ENCODE measurements around the gene ABCD3. TPM values are rescaled to one million over a fixed set of nuclear protein-coding genes. Genes with fewer than 3 reads are reported as not detected.

ABCD3 gene
- total and polyA plus RNA-seq, 3 donors from 2014 or later: 27.0 to 45.6 (median 45.2) TPM

DNA sequence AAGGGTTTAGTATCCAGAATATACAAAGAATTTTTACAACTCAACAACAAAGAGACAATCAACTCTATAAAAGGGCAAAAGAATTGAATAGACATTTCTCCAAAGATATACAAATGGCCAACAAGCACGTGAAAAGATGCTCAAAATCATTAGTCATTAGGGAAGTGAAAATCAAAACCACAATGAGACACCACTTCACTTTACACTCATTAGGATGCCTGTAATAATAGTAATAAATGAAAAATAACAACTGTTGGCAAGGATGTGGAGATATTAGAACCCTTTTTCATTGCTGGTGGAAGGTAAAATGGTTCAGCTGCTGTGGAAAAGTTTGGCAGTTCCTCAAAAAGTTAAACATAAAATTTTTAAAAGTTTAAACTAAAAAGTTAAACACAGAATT lies 7.0 kb upstream of the ABCD3 start:
- no peak for DNase-seq
- H3K27ac ChIP-seq: no peak overlapping the region
- H3K27me3 ChIP-seq: no peaks in the 10 kb centered on the region
- H3K4me1 ChIP-seq: peaks cover 14% of the 10 kb centered on the region
- WGBS, 2 donors: 65 to 89% methylated on average over 1 of the region's 1 CpG
- H3K4me3 ChIP-seq: no peak overlapping the region
- no peaks in the 10 kb centered on the region for H3K9me3 ChIP-seq
- no peak for TF ChIP-seq POLR2A (IDR thresholded peaks at IDR 0.05)
- TF ChIP-seq, protein P1, sequence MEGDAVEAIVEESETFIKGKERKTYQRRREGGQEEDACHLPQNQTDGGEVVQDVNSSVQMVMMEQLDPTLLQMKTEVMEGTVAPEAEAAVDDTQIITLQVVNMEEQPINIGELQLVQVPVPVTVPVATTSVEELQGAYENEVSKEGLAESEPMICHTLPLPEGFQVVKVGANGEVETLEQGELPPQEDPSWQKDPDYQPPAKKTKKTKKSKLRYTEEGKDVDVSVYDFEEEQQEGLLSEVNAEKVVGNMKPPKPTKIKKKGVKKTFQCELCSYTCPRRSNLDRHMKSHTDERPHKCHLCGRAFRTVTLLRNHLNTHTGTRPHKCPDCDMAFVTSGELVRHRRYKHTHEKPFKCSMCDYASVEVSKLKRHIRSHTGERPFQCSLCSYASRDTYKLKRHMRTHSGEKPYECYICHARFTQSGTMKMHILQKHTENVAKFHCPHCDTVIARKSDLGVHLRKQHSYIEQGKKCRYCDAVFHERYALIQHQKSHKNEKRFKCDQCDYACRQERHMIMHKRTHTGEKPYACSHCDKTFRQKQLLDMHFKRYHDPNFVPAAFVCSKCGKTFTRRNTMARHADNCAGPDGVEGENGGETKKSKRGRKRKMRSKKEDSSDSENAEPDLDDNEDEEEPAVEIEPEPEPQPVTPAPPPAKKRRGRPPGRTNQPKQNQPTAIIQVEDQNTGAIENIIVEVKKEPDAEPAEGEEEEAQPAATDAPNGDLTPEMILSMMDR (IDR thresholded peaks at IDR 0.05): no peak
- no peaks in the 10 kb centered on the region for H3K36me3 ChIP-seq (ENCODE audit: low read depth, missing control alignments)
- intact Hi-C loops (cut with DNase I; ENCODE audit: low total_unique reads): no loop called here

DNA sequence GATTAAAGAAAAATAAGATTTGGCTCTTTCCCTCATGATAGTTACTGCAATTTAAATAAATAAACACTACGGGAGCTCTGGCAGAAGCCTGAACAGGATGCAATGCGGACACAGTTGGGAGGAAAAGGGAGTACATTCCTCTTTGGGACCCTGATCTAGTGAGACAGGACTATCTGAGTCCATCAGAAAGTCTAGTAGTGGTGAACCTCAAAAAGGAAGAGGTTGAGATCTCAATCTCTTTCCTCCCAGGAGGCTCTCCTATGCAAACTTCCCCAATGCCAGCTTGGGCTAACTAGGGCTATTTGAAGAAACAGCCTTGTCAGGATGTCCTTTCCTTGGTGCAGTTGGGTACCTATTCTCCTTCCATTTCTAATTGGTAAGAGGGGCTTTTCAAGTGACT lies 4.9 kb upstream of the ABCD3 start:
- TF ChIP-seq, protein P1 (IDR thresholded peaks at IDR 0.05): no peak
- no peak for TF ChIP-seq POLR2A (IDR thresholded peaks at IDR 0.05)
- intact Hi-C loops (cut with DNase I; ENCODE audit: low total_unique reads): no loop called here
- no peaks in the 10 kb centered on the region for H3K36me3 ChIP-seq (ENCODE audit: low read depth, missing control alignments)
- no peak for DNase-seq
- no peak overlapping the region for H3K4me3 ChIP-seq
- H3K9me3 ChIP-seq: no peaks in the 10 kb centered on the region
- WGBS, 2 donors: 78 to 80% methylated on average over 2 of the region's 2 CpGs
- H3K27ac ChIP-seq: no peak overlapping the region
- peaks cover 23% of the 10 kb centered on the region for H3K4me1 ChIP-seq
- no peaks in the 10 kb centered on the region for H3K27me3 ChIP-seq

DNA sequence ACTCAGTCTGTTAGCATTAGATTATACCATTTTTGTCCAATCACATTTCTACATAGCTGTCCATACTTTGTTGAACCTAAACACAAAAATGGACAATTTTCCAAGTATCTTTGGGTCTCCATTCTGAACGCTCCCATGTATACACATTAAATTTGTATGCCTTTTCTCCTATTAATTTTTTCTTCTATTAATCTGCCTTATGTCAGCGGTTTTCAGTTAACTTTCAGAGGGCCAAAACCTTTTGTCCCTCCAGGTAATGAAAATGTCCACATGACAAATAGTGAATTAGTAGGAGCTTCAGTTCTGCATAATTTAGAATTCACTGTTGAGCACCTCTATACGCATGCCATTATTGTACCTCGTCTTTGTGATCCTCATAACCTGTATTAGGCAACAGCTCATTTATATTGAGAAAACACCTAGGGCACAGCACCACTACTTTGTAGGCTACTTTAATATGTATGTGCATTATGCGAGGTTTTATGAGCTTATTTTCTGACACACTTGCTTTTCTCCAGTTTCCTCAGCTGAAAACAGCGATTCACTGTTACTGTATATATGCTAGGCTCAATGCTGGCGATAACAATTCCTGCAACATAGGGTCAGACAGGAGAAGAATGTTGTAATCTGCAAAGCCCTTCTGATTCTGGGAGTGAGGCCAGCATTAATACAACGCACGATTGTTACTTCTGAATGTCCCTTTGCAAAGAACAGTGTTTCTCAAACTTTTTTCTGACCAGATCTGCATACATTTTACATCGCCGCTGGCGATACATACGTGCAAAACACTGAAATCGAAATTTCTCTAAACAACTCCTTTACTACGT lies 1.1 kb upstream of the ABCD3 start:
- TF ChIP-seq POLR2A (IDR thresholded peaks at IDR 0.05): no peak
- TF ChIP-seq, protein P1 (IDR thresholded peaks at IDR 0.05): no peak
- H3K9me3 ChIP-seq: no peaks in the 10 kb centered on the region
- no peaks in the 10 kb centered on the region for H3K36me3 ChIP-seq (ENCODE audit: low read depth, missing control alignments)
- peak overlapping the region; percentile 90 to 99 for H3K4me3 ChIP-seq
- peaks cover 33% of the 10 kb centered on the region for H3K4me1 ChIP-seq
- 21% methylated on average over 15 of the region's 15 CpGs for WGBS, 2 donors
- H3K27ac ChIP-seq: peak overlapping the region; percentile 86 to 94
- intact Hi-C loops (cut with DNase I; ENCODE audit: low total_unique reads): no loop called here
- DNase-seq: peak; percentile 83
- no peaks in the 10 kb centered on the region for H3K27me3 ChIP-seq

DNA sequence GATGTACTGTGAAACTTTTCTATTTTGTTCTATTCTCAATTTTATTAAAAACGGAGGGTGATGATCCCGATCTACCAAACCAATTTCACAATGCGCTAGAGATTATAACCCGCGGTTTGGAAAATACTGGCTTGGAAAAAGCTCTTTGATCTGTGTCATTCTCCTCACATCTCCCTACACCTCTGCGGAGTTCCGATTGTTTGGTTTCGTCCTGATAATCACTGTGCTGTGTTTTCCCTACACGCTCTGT lies 536 bp upstream of the ABCD3 start:
- Histone ChIP-seq H3K27ac (peak overlapping the region; percentile 86 to 94), H3K4me1 (peaks cover 38% of the 10 kb centered on the region), H3K4me3 (peak overlapping the region; percentile 90 to 99), H3K36me3 (ENCODE audit: low read depth, missing control alignments) (no peaks in the 10 kb centered on the region), H3K27me3 (no peaks in the 10 kb centered on the region), H3K9me3 (no peaks in the 10 kb centered on the region)
- no peak for DNase-seq
- 2 to 3% methylated on average over 9 of the region's 9 CpGs for WGBS, 2 donors
- intact Hi-C loops (cut with DNase I; ENCODE audit: low total_unique reads): no loop called here
- TF ChIP-seq, protein P1 (IDR thresholded peaks at IDR 0.05): no peak
- no peak for TF ChIP-seq POLR2A (IDR thresholded peaks at IDR 0.05)
